ENCODE results near the gene STK36.

The STK36 gene

GRCh38 chr2:218720048-218721041, 48.5 kb downstream of the STK36 start:
- no peak for DNase-seq

GRCh38 chr2:218721488-218721887, 49.6 kb downstream of the STK36 start:
- no peak for DNase-seq

- no peak for DNase-seq
These were observed 50.0 kb downstream of the STK36 start for GRCh38 chr2:218721934-218722333.

- no peak for DNase-seq
These were observed 50.5 kb downstream of the STK36 start for GRCh38 chr2:218722419-218722818.

GRCh38 chr2:218722876-218723785, 51.2 kb downstream of the STK36 start:
- no peak for DNase-seq

GRCh38 chr2:218726004-218726574, 54.2 kb downstream of the STK36 start:
- no peak for DNase-seq

- peak; percentile 44 for DNase-seq
These were observed 55.7 kb downstream of the STK36 start for GRCh38 chr2:218727502-218728165.

GRCh38 chr2:218729640-218730039, 57.8 kb downstream of the STK36 start:
- no peak for DNase-seq

GRCh38 chr2:218732052-218732760, 60.3 kb downstream of the STK36 start:
- DNase-seq = no peak

GRCh38 chr2:218732761-218733158, 60.9 kb downstream of the STK36 start:
- DNase-seq = no peak

- peak; percentile 71 for DNase-seq
These were observed 61.5 kb downstream of the STK36 start for GRCh38 chr2:218733171-218734021.

- DNase-seq = peak; percentile 15
These were observed 62.5 kb downstream of the STK36 start for GRCh38 chr2:218734190-218734975.

- no peak for DNase-seq
These were observed 64.6 kb downstream of the STK36 start for GRCh38 chr2:218736531-218736930.

GRCh38 chr2:218743068-218743467, 71.2 kb downstream of the STK36 start:
- no peak for DNase-seq

GRCh38 chr2:218744615-218745014, 72.7 kb downstream of the STK36 start:
- DNase-seq = no peak

- no peak for DNase-seq
These were observed 73.3 kb downstream of the STK36 start for GRCh38 chr2:218745160-218745558.

- no peak for DNase-seq
These were observed 73.9 kb downstream of the STK36 start for GRCh38 chr2:218745559-218746469.

- DNase-seq = no peak
These were observed 74.5 kb downstream of the STK36 start for GRCh38 chr2:218746470-218746795.

- DNase-seq = no peak
These were observed 75.1 kb downstream of the STK36 start for GRCh38 chr2:218746960-218747359.

All from EL (cell line).